Stimulated activated CD8-positive, alpha-beta memory T cell treated with anti-CD3 and anti-CD28 coated beads, Interleukin-4, amount 100 ng/mL, for 1 hour (primary cell): ENCODE measurements around the gene GCK.
"Not testable (repeated sequence)": the region's sequence is repeated elsewhere in the genome, so short reads cannot be mapped to it uniquely, and the experiment has no call there.

Source experiments
- DNase-seq, 2 donors: peaks; one replicate each; pipeline ENCODE4 v3.0.0-alpha.2; 2020; ENCODE audit warnings: low read depth in 2 of 2, low spot score in 1 of 2

Gene GCK

GRCh38 chr7:44208085-44208484 is 18.8 kb upstream of the GCK start:
- DNase-seq: no peak

GRCh38 chr7:44206008-44206407 is 16.8 kb upstream of the GCK start:
- DNase-seq: no peak

DNA sequence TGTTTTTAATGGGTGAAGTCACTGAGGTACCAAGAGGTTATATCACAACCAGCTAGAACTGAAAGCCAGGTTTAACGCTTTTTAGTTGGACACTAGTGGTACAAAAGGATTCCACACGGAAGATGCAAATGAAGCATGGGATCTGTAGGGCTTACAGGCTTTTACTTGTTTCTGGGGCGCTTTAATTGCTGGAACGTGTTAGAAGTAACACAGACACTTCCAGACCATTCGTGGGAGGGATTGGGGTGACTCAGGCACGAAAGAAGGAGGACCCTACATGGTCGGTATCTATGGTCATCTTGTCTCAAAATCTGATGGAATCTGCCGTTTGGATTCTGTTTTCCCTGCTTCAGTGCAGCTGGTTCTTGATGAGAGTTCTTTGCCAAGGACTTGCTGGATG is 12.6 kb upstream of the GCK start:
- no peak for DNase-seq

DNA sequence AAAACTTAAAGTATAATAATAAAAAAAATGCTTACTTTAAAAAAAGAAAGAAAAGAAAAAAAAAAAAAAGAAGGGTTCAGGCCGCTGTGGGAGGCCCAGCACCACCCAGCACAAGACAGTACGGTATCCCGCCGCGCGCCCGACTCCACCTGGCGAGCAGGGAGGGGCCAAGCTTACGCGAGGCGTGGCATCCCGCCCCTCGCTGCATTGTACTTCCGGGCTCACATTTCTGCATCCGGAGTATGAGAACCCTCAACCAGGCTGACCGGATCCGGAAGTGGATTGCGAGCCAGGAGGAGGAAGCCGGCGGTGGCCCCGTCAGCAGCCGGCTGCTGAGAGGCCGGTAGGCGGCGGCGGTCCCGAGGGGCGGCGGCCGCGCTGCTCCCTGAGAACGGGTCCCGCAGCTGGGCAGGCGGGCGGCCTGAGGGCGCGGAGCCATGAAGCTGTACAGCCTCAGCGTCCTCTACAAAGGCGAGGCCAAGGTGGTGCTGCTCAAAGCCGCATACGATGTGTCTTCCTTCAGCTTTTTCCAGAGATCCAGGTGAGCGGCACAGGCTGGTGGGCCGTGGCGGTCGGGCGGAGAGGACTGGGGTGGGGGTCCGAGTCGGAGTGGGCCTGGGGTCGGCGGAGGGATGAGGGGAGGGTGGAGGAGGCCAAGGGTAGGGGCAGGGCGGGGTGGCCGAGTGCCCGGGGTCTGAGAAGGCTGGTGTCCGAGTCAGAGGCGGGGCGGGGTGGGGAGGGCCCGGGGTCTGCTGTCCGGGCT is 11.6 kb upstream of the GCK start, which contains the start of gene YKT6:
Gene YKT6 (plus strand): TSS at position 280 of the 763 bp plus-strand sequence. CDS start 158 bp downstream, at position 438.
- DNase-seq: peak; percentile 81 to 86

DNA sequence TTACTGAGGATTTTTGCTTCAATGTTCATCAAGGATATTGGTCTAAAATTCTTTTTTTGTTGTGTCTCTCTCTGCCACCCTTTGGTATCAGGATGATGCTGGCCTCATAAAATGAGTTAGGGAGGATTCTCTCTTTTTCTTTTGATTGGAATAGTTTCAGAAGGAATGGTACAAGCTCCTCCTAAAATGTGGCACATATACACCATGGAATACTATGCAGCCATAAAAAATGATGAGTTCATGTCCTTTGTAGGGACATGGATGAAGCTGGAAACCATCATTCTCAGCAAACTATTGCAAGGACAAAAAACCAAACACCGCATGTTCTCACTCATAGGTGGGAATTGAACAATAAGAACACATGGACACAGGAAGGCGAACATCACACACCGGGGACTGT is 10.9 kb upstream of the GCK start:
- DNase-seq: not testable (repeated sequence)

DNA sequence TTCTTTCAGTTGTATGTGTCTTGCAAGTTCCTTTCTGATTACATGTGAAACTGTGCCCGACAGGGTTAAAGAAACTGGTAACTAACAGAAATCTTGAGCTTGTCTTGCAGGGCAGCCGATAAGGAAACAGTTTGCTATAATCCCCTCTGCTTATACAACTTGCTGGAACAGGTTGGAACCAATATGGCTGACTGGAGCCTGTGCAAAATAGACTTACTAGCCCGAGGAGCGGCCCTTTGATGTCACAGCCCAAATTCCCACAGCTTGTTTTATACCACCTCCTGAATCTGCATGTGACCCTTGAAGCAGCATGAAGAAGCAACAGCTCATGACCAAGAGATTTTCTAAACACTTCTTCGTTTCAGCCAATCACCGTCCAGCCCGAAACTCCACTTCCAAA is 8.2 kb upstream of the GCK start:
- no peak for DNase-seq

GRCh38 chr7:44196450-44196872 is 7.2 kb upstream of the GCK start:
- no peak for DNase-seq

DNA sequence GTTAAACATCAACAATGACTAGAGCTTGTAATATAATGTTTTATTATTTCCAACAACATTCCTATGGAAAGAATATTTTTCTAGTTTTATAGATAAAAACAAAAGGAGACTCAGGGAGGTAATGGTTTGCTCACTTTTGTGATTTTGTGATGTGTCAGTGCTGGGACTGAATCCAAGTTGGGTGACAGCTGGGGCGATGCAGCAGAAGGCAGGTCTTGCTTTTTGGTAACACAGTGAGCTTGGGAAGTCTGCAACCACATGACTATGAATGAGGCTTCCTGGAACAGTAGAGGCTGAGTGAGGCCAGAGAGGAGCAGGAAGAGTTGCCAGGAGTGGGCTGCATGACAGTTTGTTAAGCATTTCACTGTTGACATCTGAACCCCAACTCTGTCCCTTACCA is 6.7 kb upstream of the GCK start:
- DNase-seq: no peak

- no peak for DNase-seq
Observed at GRCh38 chr7:44194562-44195145, 5.4 kb upstream of the GCK start.

DNA sequence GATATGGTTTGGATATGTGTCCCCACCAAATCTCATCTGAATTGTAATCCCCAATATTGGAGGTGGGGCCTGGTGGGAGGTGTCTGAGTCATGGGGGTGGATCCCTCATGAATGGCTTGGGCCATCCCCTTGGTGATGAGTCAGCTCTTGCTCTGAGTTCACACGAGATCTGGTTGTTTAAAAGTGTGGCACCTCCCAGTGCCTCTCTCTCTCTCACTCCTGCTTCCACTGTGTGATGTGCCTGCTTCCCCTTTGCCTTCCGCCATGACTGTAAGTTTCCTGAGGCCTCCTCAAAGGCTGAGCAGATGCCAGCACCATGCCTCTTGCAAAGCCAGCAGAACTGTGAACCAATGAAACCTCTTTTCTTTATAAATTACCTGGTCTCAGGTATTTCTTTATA is 4.8 kb upstream of the GCK start:
- DNase-seq: no peak

- DNase-seq: no peak
Observed at GRCh38 chr7:44193011-44193802, 4.0 kb upstream of the GCK start.

DNA sequence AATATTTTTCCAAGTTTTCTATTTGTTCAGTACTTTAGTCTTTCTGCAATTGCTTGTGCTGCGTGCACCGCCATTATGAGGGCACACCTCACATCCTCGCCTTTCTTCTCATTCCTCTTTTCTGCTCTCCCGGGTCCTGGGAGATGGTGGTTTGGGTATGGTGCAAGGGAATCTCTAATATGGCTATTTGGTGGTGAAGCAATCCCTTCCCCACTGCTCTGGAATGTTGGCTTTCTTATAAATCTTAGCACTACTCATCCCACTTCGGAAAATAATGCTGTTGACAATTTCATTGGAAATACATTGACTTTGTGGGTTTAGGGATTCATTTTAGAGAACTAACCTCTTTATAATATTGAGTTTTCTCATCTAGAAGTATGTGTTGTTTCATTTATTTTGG is 1.9 kb upstream of the GCK start:
- no peak for DNase-seq

- no peak for DNase-seq
Observed at GRCh38 chr7:44189993-44190872, 994 bp upstream of the GCK start.

- no peak for DNase-seq
Observed at GRCh38 chr7:44188480-44189225, 586 bp downstream of the GCK start.

DNA sequence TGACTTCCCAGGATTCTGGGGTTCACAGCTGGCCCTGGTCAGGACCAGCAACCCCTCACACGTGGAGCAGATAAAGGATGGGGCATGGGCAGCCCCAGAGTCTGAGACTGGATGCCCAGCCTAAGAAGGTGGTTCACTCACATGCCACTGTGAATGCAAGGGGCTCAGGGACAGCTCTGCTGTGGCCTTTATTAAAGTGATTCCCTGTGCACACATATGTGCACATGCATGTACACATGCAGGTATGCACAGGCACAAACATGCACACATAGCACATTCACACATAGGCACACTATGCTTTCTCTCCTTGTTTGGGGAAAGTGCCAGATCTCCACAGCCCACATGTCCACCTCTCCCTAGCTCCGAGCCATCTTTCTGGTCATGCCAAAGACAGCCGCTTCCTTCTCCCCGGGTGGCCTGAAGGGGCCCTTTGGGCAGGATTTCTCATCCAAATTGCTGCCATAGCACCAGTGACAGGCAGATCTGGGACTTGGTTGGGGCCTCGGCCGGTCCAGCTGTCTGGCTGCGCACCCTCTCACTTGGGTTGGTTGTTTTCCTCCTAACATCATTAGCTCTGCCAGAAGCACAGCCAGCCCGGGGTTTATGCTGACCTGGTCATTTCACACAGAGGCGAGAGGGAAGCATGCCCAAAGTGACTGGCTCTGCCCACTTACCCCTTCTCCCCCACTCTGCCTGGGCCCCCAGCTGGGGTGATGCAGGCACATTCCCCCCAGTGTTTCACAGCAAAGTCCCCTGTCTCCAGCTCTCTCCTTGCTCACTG is 1.4 kb downstream of the GCK start:
- no peak for DNase-seq

GRCh38 chr7:44186736-44187135 is 2.5 kb downstream of the GCK start:
- DNase-seq: no peak

- no peak for DNase-seq
Observed at GRCh38 chr7:44185729-44186128, 3.5 kb downstream of the GCK start.

GRCh38 chr7:44184873-44185446 is 4.3 kb downstream of the GCK start:
- DNase-seq: no peak

GRCh38 chr7:44184206-44184872 is 4.9 kb downstream of the GCK start:
- no peak for DNase-seq
